DND-41 (cell line): ENCODE measurements around the gene FOXL1.

ENCODE experiments used
- ATAC-seq: fragments of 200-7000 bp; cut with Tn5 transposase; 3 replicates; pipeline ENCODE4 v1.9.1; 2021; ENCODE audit warnings: low read depth; ENCODE audit not compliant: insufficient read depth
- DNase-seq: peaks from one replicate; pipeline ENCODE4 v3.0.0-alpha.2; 2020
- H2AFZ ChIP-seq: 2 replicates; pipeline ENCODE4 v1.6.0; 2012; ENCODE audit warnings: low read depth, low read length
- H3K27ac ChIP-seq: 2 replicates; pipeline ENCODE4 v1.5.1; 2012; ENCODE audit warnings: low read length, inconsistent platforms
- H3K27me3 ChIP-seq: fragments of 200-600 bp; sonication (generic); 2 replicates; pipeline ENCODE4 v1.6.0; 2012; ENCODE audit warnings: low read length, mild to moderate bottlenecking, inconsistent platforms; ENCODE audit not compliant: insufficient read depth, poor library complexity
- H3K36me3 ChIP-seq: 2 replicates; pipeline ENCODE4 v1.5.1; 2012; ENCODE audit warnings: low read length, inconsistent platforms; ENCODE audit not compliant: insufficient read depth
- H3K4me1 ChIP-seq: 2 replicates; pipeline ENCODE4 v1.5.1; 2012; ENCODE audit warnings: mild to moderate bottlenecking, low read length; ENCODE audit not compliant: insufficient read depth
- H3K4me2 ChIP-seq: 2 replicates; pipeline ENCODE4 v1.6.0; 2012; ENCODE audit warnings: mild to moderate bottlenecking, moderate library complexity, low read length, inconsistent platforms; ENCODE audit not compliant: insufficient read depth
- H3K4me3 ChIP-seq, 2 experiments: fragments of 200-600 bp in 1 of 2; shearing (Covaris generic) in 1 of 2; 2 replicates each; pipeline ENCODE4 v1.5.1; 2012 to 2016; ENCODE audit warnings: inconsistent platforms in 2 of 2, low read length in 2 of 2, mild to moderate bottlenecking in 2 of 2, low read depth in 1 of 2, moderate library complexity in 1 of 2
- H3K79me2 ChIP-seq: 2 replicates; pipeline ENCODE4 v1.6.0; 2012; ENCODE audit warnings: low read length, inconsistent platforms; ENCODE audit not compliant: insufficient read depth
- H3K9ac ChIP-seq: 2 replicates; pipeline ENCODE4 v1.6.0; 2012; ENCODE audit warnings: low read depth, mild to moderate bottlenecking, inconsistent platforms, low read length, moderate library complexity
- H3K9me3 ChIP-seq: 2 replicates; pipeline ENCODE4 v1.5.1; 2012; ENCODE audit warnings: low read length, moderate library complexity, mild to moderate bottlenecking, inconsistent platforms; ENCODE audit not compliant: insufficient read depth, severe bottlenecking
- H4K20me1 ChIP-seq: 2 replicates; pipeline ENCODE4 v1.6.0; 2012; ENCODE audit warnings: low read length; ENCODE audit not compliant: insufficient read depth
- CTCF ChIP-seq: IDR thresholded peaks from 2 replicates; pipeline ENCODE4 v1.5.1; 2012; ENCODE audit warnings: borderline replicate concordance, low read length, moderate library complexity, mild to moderate bottlenecking; ENCODE audit not compliant: poor library complexity, severe bottlenecking; ENCODE audit errors: extremely low read depth
- EZH2 ChIP-seq: IDR thresholded peaks from 3 replicates; pipeline ENCODE4 v1.6.1; 2012; ENCODE audit warnings: borderline replicate concordance, low read depth, mild to moderate bottlenecking, moderate library complexity, low read length, inconsistent platforms; ENCODE audit not compliant: severe bottlenecking

Gene FOXL1

GRCh38 chr16:86570558-86571529 is 7.5 kb upstream of the FOXL1 start:
- Histone ChIP-seq H3K4me3 (no peak overlapping the region), H3K27me3 (no peaks in the 10 kb centered on the region), H3K79me2 (no peaks in the 10 kb centered on the region), H2AFZ (no peak overlapping the region), H3K4me1 (no peaks in the 10 kb centered on the region), H3K9ac (no peak overlapping the region), H3K27ac (no peak overlapping the region), H4K20me1 (no peaks in the 10 kb centered on the region), H3K9me3 (no peaks in the 10 kb centered on the region), H3K36me3 (no peaks in the 10 kb centered on the region), H3K4me2 (no peak overlapping the region)
- no peak for ATAC-seq
- DNase-seq = no peak
- TF ChIP-seq EZH2 (no peak), CTCF (no peak)

DNA sequence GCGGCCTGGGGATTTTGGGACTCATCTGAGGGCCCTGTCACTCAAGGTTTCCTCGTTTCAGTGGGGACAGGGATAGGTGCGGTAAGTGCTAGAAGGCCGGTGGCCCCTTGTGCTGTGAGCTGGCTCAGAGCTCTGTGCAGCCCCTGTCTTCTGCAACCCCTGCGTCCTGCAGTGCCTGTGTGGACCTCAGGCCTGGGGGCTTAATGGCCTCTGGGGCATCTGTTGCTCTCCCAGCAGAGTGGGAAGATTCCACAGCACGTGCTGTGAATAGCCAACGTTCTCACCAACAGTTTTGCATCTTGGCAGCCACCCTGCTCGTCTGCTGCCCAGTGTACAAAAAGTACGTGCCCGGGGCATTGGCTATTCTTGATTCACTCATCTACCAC is 6.8 kb upstream of the FOXL1 start:
- Histone ChIP-seq H3K36me3 (no peaks in the 10 kb centered on the region), H3K4me3 (no peak overlapping the region), H3K27me3 (no peaks in the 10 kb centered on the region), H3K79me2 (no peaks in the 10 kb centered on the region), H3K4me1 (no peaks in the 10 kb centered on the region), H3K27ac (no peak overlapping the region), H4K20me1 (no peaks in the 10 kb centered on the region), H3K4me2 (no peak overlapping the region), H3K9ac (no peak overlapping the region), H2AFZ (no peak overlapping the region), H3K9me3 (no peaks in the 10 kb centered on the region)
- ATAC-seq (no peak), DNase-seq (no peak)
- TF ChIP-seq CTCF (no peak), EZH2 (no peak)

DNA sequence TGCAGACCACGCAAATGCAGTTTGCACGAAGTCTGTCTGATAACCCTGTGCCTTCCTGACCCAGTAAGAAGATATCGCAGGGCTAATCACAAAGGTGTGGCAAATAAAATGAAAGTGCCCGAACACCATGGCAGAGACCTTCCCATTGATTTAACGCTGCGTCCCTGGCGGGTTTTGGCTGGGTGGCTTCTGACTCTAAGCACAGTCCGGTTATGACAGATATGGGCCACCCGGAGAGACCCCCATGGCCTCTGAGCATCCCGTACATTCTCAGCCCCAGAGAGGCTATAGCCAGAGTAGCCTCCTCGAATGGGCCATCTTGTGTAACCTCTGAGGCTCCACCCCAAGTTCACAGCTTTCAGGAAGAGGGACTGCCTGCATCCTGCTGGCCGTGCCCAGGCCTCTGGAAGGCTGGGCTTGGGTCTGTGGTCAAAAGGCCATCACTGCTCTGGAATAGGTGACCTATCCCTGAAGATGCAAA is 6.3 kb upstream of the FOXL1 start:
- H3K4me3 ChIP-seq = no peak overlapping the region

More for the DNA sequence above, 6.3 kb upstream of the FOXL1 start:
- Histone ChIP-seq H4K20me1 (no peaks in the 10 kb centered on the region), H3K27ac (no peak overlapping the region), H3K4me2 (no peak overlapping the region), H3K79me2 (no peaks in the 10 kb centered on the region), H3K36me3 (no peaks in the 10 kb centered on the region), H3K4me1 (no peaks in the 10 kb centered on the region), H3K9me3 (no peaks in the 10 kb centered on the region), H3K9ac (no peak overlapping the region), H3K27me3 (no peaks in the 10 kb centered on the region), H2AFZ (no peak overlapping the region)
- TF ChIP-seq EZH2 (no peak), CTCF (no peak)
- ATAC-seq (no peak), DNase-seq (no peak)
